PC-3 (cell line): ENCODE measurements around the gene COL4A6. TPM values are rescaled to one million over a fixed set of nuclear protein-coding genes. Genes with fewer than 3 reads are reported as not detected.
"Not testable (repeated sequence)": the region's sequence is repeated elsewhere in the genome, so short reads cannot be mapped to it uniquely, and the experiment has no call there.

Source experiments
- ATAC-seq: fragments of 200-7000 bp; cut with Tn5 transposase; 2 replicates; pipeline ENCODE4 v1.9.1; 2020; ENCODE audit warnings: mild to moderate bottlenecking, moderate library complexity
- BruUV-seq: library from RNA; stranded (reverse); fragments of 400-500 nt; replicated peaks from 2 replicates; lab custom pipeline; 2021; lab: Mats Ljungman, UMichigan
- CTCF ChIA-PET: fragments of 300-600 bp; sonication (Branson Sonifier 250); formaldehyde crosslinking; loops from one replicate; lab custom pipeline; 2022; ENCODE audit warnings: antibody characterized with exemption; lab: Charles Lee
- POLR2A ChIA-PET: fragments of 300-600 bp; sonication (Branson Sonifier 250); formaldehyde crosslinking; loops from one replicate; lab custom pipeline; 2022; ENCODE audit warnings: antibody characterized with exemption; ENCODE audit not compliant: unreplicated experiment; lab: Charles Lee
- DNase-seq: peaks from one replicate; pipeline ENCODE4 v3.0.0-alpha.2; 2015
- H2AFZ ChIP-seq: fragments of 300-600 bp; sonication (generic); 2 replicates; pipeline ENCODE4 v1.6.0; 2016; ENCODE audit warnings: antibody characterized with exemption, low read length
- H3F3A ChIP-seq: fragments of 300-600 bp; sonication (generic); one replicate; pipeline ENCODE4 v1.6.0; 2017; ENCODE audit warnings: antibody characterized with exemption, low read length, control low read depth, mild to moderate bottlenecking; ENCODE audit not compliant: unreplicated experiment
- H3K27ac ChIP-seq: fragments of 300-600 bp; sonication (generic); 2 replicates; pipeline ENCODE4 v1.5.1; 2016; ENCODE audit warnings: mild to moderate bottlenecking, low read length
- H3K27me3 ChIP-seq: fragments of 300-600 bp; sonication (generic); 2 replicates; pipeline ENCODE4 v1.6.1; 2016; ENCODE audit warnings: low read length, mixed read lengths
- H3K36me3 ChIP-seq: fragments of 300-600 bp; sonication (generic); 2 replicates; pipeline ENCODE4 v1.6.1; 2016; ENCODE audit warnings: low read depth, mixed run types, low read length, mixed read lengths
- H3K4me1 ChIP-seq: fragments of 300-600 bp; sonication (generic); 2 replicates; pipeline ENCODE4 v1.5.1; 2016; ENCODE audit warnings: low read length; ENCODE audit not compliant: insufficient read depth
- H3K4me2 ChIP-seq: fragments of 300-600 bp; sonication (generic); 2 replicates; pipeline ENCODE4 v1.6.0; 2016; ENCODE audit warnings: low read length
- H3K4me3 ChIP-seq: fragments of 300-600 bp; sonication (generic); 2 replicates; pipeline ENCODE4 v1.5.1; 2016; ENCODE audit warnings: mild to moderate bottlenecking, low read length, mixed read lengths
- H3K79me2 ChIP-seq: fragments of 300-600 bp; sonication (generic); 2 replicates; pipeline ENCODE4 v1.6.1; 2017; ENCODE audit warnings: low read length, mixed read lengths
- H3K9ac ChIP-seq: fragments of 300-600 bp; sonication (generic); 2 replicates; pipeline ENCODE4 v1.6.0; 2016; ENCODE audit warnings: mild to moderate bottlenecking, low read length
- H3K9me2 ChIP-seq: fragments of 300-600 bp; sonication (generic); replicated peaks from 2 replicates; pipeline ENCODE4 v1.6.1; 2016; ENCODE audit warnings: mixed run types, low read length, mixed read lengths
- H3K9me3 ChIP-seq: fragments of 300-600 bp; sonication (generic); 2 replicates; pipeline ENCODE4 v1.6.1; 2016; ENCODE audit warnings: low read length, mixed read lengths
- H4K20me1 ChIP-seq: fragments of 300-600 bp; sonication (generic); 2 replicates; pipeline ENCODE4 v1.6.1; 2016; ENCODE audit warnings: low read length, mixed read lengths
- CTCF ChIP-seq: fragments of 300-600 bp; sonication (generic); conservative IDR thresholded peaks from 2 replicates; pipeline ENCODE4 v1.5.1; 2017; ENCODE audit warnings: antibody characterized with exemption, low read depth, mild to moderate bottlenecking, low read length
- EZH2 ChIP-seq: fragments of 300-600 bp; sonication (generic); IDR thresholded peaks from one replicate; pipeline ENCODE4 v1.6.1; 2017; ENCODE audit warnings: antibody characterized with exemption, mild to moderate bottlenecking, low read length; ENCODE audit not compliant: unreplicated experiment
- EZH2phosphoT487 ChIP-seq: fragments of 300-600 bp; sonication (generic); IDR thresholded peaks from 2 replicates; pipeline ENCODE4 v1.6.1; 2018; ENCODE audit warnings: mild to moderate bottlenecking, antibody characterized with exemption, low read length, borderline replicate concordance
- intact Hi-C: fragments of 100-400 bp; cut with micrococcal nuclease; formaldehyde crosslinking; loops from 2 replicates; pipeline ENCODE4 v1.9.0; 2023
- total RNA-seq: library from RNA; depleted of rRNA; stranded (reverse); fragments of >200 nt; gene quantifications from 2 replicates; pipeline ENCODE4 v1.2.3, GENCODE V29; 2014

COL4A6 gene
- total RNA-seq, 1 experiment from 2014 or later = 4.4 TPM

DNA sequence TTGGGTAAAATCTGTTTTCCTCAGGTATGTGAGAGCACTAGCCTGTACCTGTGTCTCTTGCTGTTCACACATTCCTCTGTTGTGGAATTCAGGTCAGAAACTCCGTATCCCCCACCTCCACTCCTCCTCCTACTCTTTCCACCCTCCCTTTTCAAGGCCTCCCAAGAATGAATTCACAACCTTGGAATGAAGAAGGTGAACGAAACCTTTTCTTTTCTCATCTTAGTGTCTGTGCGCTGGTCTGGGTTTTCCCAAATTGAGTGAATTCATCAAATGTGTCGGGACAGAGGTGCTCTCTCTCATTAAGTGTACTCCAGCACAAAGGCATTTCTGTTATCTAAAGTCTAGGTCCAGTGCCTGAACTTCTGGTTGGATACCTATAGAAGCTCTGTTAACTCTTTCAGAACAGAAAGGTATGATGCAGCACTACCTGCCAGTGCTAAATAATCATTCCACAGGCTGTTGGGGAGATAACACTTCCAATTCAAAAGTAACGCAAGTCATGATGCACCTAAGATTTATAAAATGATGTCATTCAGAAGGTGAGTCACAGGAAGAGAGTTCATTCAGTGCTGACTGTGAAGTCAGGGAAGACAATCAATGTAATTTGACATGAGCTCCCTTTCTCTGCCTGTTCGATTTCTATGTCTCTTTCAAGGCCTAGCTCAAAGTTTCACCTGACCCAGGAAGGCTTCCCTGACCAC lies 41.9 kb downstream of the COL4A6 start:
- no TSS peak for BruUV-seq
- peak; percentile 6; the same call in 1 of the 2 replicates for ATAC-seq
- CTCF ChIA-PET = no interaction called here

GRCh38 chrX:108390976-108391717 lies 47.1 kb downstream of the COL4A6 start:
- H3K9me3 ChIP-seq, H3K9me2 ChIP-seq, ATAC-seq, H3K9ac ChIP-seq, H4K20me1 ChIP-seq, DNase-seq, H2AFZ ChIP-seq, H3K36me3 ChIP-seq, BruUV-seq, H3K4me2 ChIP-seq, POLR2A ChIA-PET, intact Hi-C loops, H3K4me3 ChIP-seq, H3K27me3 ChIP-seq, H3K27ac ChIP-seq, CTCF ChIA-PET, H3F3A ChIP-seq, H3K79me2 ChIP-seq: not testable (repeated sequence)
- peaks cover 11% of the 10 kb centered on the region for H3K4me1 ChIP-seq

More for the DNA sequence above, 41.9 kb downstream of the COL4A6 start:
- H3K36me3 ChIP-seq = no peaks in the 10 kb centered on the region
- H3K4me1 ChIP-seq = peaks cover 60% of the 10 kb centered on the region
- no peaks in the 10 kb centered on the region for H3K27me3 ChIP-seq
- POLR2A ChIA-PET = no interaction called here
- intact Hi-C loops = loop anchor here (5.0 kb wide), 2 partner anchors 54 to 141 kb away; no protein-coding TSS in a partner anchor
- peak overlapping the region; percentile 5; the same call in 1 of the 2 replicates for H2AFZ ChIP-seq
- no peaks in the 10 kb centered on the region; the same call in 1 of the 2 replicates for H3K79me2 ChIP-seq
- H3K9ac ChIP-seq = peak overlapping the region; percentile 93
- no peaks in the 10 kb centered on the region for H3K9me3 ChIP-seq
- H3K9me2 ChIP-seq = no peaks in the 10 kb centered on the region
- peak; percentile 68 for DNase-seq
- H4K20me1 ChIP-seq = no peaks in the 10 kb centered on the region
- H3K27ac ChIP-seq = peak overlapping the region; percentile 99
- H3K4me2 ChIP-seq = peak overlapping the region; percentile 65
- no peaks in the 10 kb centered on the region for H3F3A ChIP-seq
- H3K4me3 ChIP-seq = 0 out of 2 replicates have a peak overlapping the region, but pooled peaks have one; percentile 53
- TF ChIP-seq EZH2 = no peak

- BruUV-seq = no TSS peak
- Histone ChIP-seq H3K9ac (no peak overlapping the region), H3K36me3 (no peaks in the 10 kb centered on the region), H3K4me1 (no peaks in the 10 kb centered on the region), H3K27ac (no peak overlapping the region), H3F3A (no peaks in the 10 kb centered on the region), H3K27me3 (no peaks in the 10 kb centered on the region), H3K9me2 (no peaks in the 10 kb centered on the region), H3K4me3 (no peak overlapping the region), H3K4me2 (no peak overlapping the region), H4K20me1 (no peaks in the 10 kb centered on the region), H3K9me3 (no peaks in the 10 kb centered on the region), H2AFZ (no peak overlapping the region), H3K79me2 (no peaks in the 10 kb centered on the region)
- no peak for DNase-seq
- TF ChIP-seq EZH2phosphoT487 (no peak), CTCF (no peak), EZH2 (no peak)
- intact Hi-C loops = no loop called here
- no peak for ATAC-seq
- ChIA-PET CTCF (no interaction called here), POLR2A (no interaction called here)
These were observed 53.4 kb downstream of the COL4A6 start for GRCh38 chrX:108384783-108385182.
